Panc1 (cell line): ENCODE measurements around the gene MTHFD2. TPM values are rescaled to one million over a fixed set of nuclear protein-coding genes. Genes with fewer than 3 reads are reported as not detected.

ENCODE experiments used
- ATAC-seq: fragments of 200-7000 bp; cut with Tn5 transposase; 2 replicates; pipeline ENCODE4 v1.9.1; 2020; ENCODE audit warnings: mild to moderate bottlenecking, moderate library complexity
- BruUV-seq: library from RNA; stranded (reverse); fragments of 400-500 nt; replicated peaks from 2 replicates; lab custom pipeline; 2021; lab: Mats Ljungman, UMichigan
- CTCF ChIA-PET: fragments of 300-600 bp; sonication (Branson Sonifier 250); formaldehyde crosslinking; loops from one replicate; lab custom pipeline; 2022; ENCODE audit warnings: antibody characterized with exemption; lab: Charles Lee
- POLR2A ChIA-PET: fragments of 300-600 bp; sonication (Branson Sonifier 250); formaldehyde crosslinking; loops from one replicate; lab custom pipeline; 2022; ENCODE audit warnings: antibody characterized with exemption; lab: Charles Lee
- DNase-seq: peaks from one replicate; pipeline ENCODE4 v3.0.0-alpha.2; 2010; ENCODE audit warnings: low read depth, low spot score
- H3K27ac ChIP-seq: 2 replicates; pipeline ENCODE4 v1.5.1; 2011; ENCODE audit warnings: mild to moderate bottlenecking, low read length, inconsistent platforms
- H3K27me3 ChIP-seq: fragments of 200-500 bp; sonication (Bioruptor generic); 2 replicates; pipeline ENCODE4 v1.6.0; 2014; ENCODE audit warnings: low read length, inconsistent platforms; ENCODE audit not compliant: control insufficient read depth, insufficient read depth
- H3K36me3 ChIP-seq: fragments of 200-500 bp; sonication (Bioruptor generic); 2 replicates; pipeline ENCODE4 v1.5.1; 2014; ENCODE audit warnings: inconsistent platforms, mild to moderate bottlenecking, low read length, moderate library complexity; ENCODE audit not compliant: control insufficient read depth, insufficient read depth
- H3K4me1 ChIP-seq: 2 replicates; pipeline ENCODE4 v1.5.1; 2011; ENCODE audit warnings: inconsistent platforms, mild to moderate bottlenecking, low read length, moderate library complexity; ENCODE audit not compliant: control insufficient read depth, insufficient read depth
- H3K4me3 ChIP-seq, 2 experiments: 2 replicates each; pipeline ENCODE4 v1.5.1; 2011 to 2012; ENCODE audit warnings: low read depth in 2 of 2, low read length in 2 of 2, mild to moderate bottlenecking in 2 of 2, inconsistent platforms in 1 of 2, moderate library complexity in 1 of 2
- H3K9me3 ChIP-seq: fragments of 200-500 bp; sonication (Bioruptor generic); 2 replicates; pipeline ENCODE4 v1.5.1; 2014; ENCODE audit warnings: low read depth, mild to moderate bottlenecking, inconsistent platforms, low read length, moderate library complexity; ENCODE audit not compliant: control insufficient read depth, insufficient read depth
- CTCF ChIP-seq: fragments of 450-650 bp; IDR thresholded peaks from 2 replicates; pipeline ENCODE4 v1.5.1; 2017; ENCODE audit warnings: mild to moderate bottlenecking
- POLR2AphosphoS5 ChIP-seq: IDR thresholded peaks from 2 replicates; pipeline ENCODE4 v1.6.1; 2012; ENCODE audit warnings: mild to moderate bottlenecking, low read depth, low read length, moderate library complexity
- REST ChIP-seq, 2 experiments: IDR thresholded peaks; 2 replicates each; pipeline ENCODE4 v1.6.1; 2011 to 2012; ENCODE audit warnings: low read depth in 2 of 2, control low read depth in 1 of 2, low read length in 1 of 2, mild to moderate bottlenecking in 1 of 2, moderate library complexity in 1 of 2; ENCODE audit not compliant: insufficient read depth in 1 of 2
- SIN3A ChIP-seq: IDR thresholded peaks from 2 replicates; pipeline ENCODE4 v1.6.1; 2012; ENCODE audit warnings: low read depth, mild to moderate bottlenecking, low read length, moderate library complexity, borderline replicate concordance; ENCODE audit not compliant: insufficient read depth
- TCF7L2 ChIP-seq: IDR thresholded peaks from 2 replicates; pipeline ENCODE4 v1.6.1; 2011; ENCODE audit warnings: mild to moderate bottlenecking, low read depth, low read length, inconsistent platforms
- in situ Hi-C: cut with HindIII; loops from 2 replicates; pipeline ENCODE4 v1.10.0; 2016; ENCODE audit warnings: low sequenced_read_pairs, low pct_unique_long_range_greater_than_20kb
- intact Hi-C: fragments of 100-400 bp; cut with micrococcal nuclease; formaldehyde crosslinking; loops from one replicate; pipeline ENCODE4 v1.10.0; 2022; ENCODE audit not compliant: unreplicated experiment
- total RNA-seq: library from RNA; stranded (reverse); gene quantifications from one replicate; pipeline ENCODE4 v1.2.1, GENCODE V29; 2021; ENCODE audit not compliant: unreplicated experiment

MTHFD2 gene
- total RNA-seq, 1 experiment from 2014 or later = 215 TPM

- ChIA-PET CTCF (interaction anchor here (0.6 to 0.7 kb wide), 2 partner anchors 80 to 151 kb away, joined by 3 to 7 read pairs; no protein-coding TSS in a partner anchor), POLR2A (interaction anchor here (0.6 kb wide), 1 partner anchor 353 kb away, joined by 3 read pairs; the partner anchor contains the start of gene STAMBP)
- H3K9me3 ChIP-seq = no peaks in the 10 kb centered on the region
- intact Hi-C loops (no loop called here), in situ Hi-C loops (no loop called here)
- no peak for DNase-seq
- H3K36me3 ChIP-seq = peaks cover 4% of the 10 kb centered on the region; the same call in 1 of the 2 replicates
- no peak overlapping the region for H3K4me3 ChIP-seq
- no peak for ATAC-seq
- no peaks in the 10 kb centered on the region for H3K27me3 ChIP-seq
- no peak overlapping the region for H3K27ac ChIP-seq
- no peaks in the 10 kb centered on the region for H3K4me1 ChIP-seq
- TF ChIP-seq CTCF (no peak), POLR2AphosphoS5 (no peak), REST (IDR thresholded peaks at IDR 0.05; ENCODE audit: insufficient read depth in 1 of 2, low read depth in 2 of 2, low read length in 1 of 2) (no peak), SIN3A (no peak), TCF7L2 (no peak)
- no TSS peak for BruUV-seq
These were observed 16.7 kb upstream of the MTHFD2 start for GRCh38 chr2:74181739-74182138.

GRCh38 chr2:74183878-74184277 is 14.5 kb upstream of the MTHFD2 start:
- H3K9me3 ChIP-seq = no peaks in the 10 kb centered on the region
- H3K4me1 ChIP-seq = no peaks in the 10 kb centered on the region
- no peaks in the 10 kb centered on the region for H3K36me3 ChIP-seq
- BruUV-seq = no TSS peak
- H3K4me3 ChIP-seq = no peak overlapping the region
- intact Hi-C loops (no loop called here), in situ Hi-C loops (no loop called here)
- TF ChIP-seq TCF7L2 (no peak), REST (IDR thresholded peaks at IDR 0.05; ENCODE audit: insufficient read depth in 1 of 2, low read depth in 2 of 2, low read length in 1 of 2) (no peak), POLR2AphosphoS5 (no peak), SIN3A (no peak), CTCF (no peak)
- H3K27ac ChIP-seq = no peak overlapping the region
- ChIA-PET CTCF (no interaction called here), POLR2A (no interaction called here)
- ATAC-seq (no peak), DNase-seq (no peak)
- H3K27me3 ChIP-seq = no peaks in the 10 kb centered on the region
